ENCODE measurements around the gene UBE4B. TPM values are rescaled to one million over a fixed set of nuclear protein-coding genes. Genes with fewer than 3 reads are reported as not detected.

UBE4B gene
- total and polyA plus RNA-seq, 9 of the 15 experiments (the other 6 are each of a cell fraction or from before 2014, with no cell fraction given) = 11.7 to 73.7 (median 40.1) TPM

GRCh38 chr1:10209905-10210810 is 177.4 kb downstream of the UBE4B start, which contains the start of gene KIF1B (continued):
- TF ChIP-seq AFF1 (IDR thresholded peaks at IDR 0.05; ENCODE audit: low read depth in 1 of 2, partially characterized antibody in 2 of 2) = peak in 1 of 2 experiments; percentile 61
- TF ChIP-seq MBD1 (CRISPR knock-in tag; IDR thresholded peaks at IDR 0.05) = no peak
- TF ChIP-seq THRAP3 (IDR thresholded peaks at IDR 0.05; ENCODE audit: borderline replicate concordance) = no peak
- TF ChIP-seq BCL6 (CRISPR knock-in tag; IDR thresholded peaks at IDR 0.05) = 0 out of 2 replicates have a peak, but pooled peaks have one; percentile 46
- TF ChIP-seq DPF2 (IDR thresholded peaks at IDR 0.05) = 0 out of 2 replicates have a peak, but pooled peaks have one; percentile 62
- peak; percentile 39 for TF ChIP-seq MEIS2 (IDR thresholded peaks at IDR 0.05; ENCODE audit: partially characterized antibody)
- no peak for TF ChIP-seq MITF (IDR thresholded peaks at IDR 0.05)
- no peak for TF ChIP-seq PATZ1 (CRISPR knock-in tag; IDR thresholded peaks at IDR 0.05; ENCODE audit: borderline replicate concordance)
- no peak for TF ChIP-seq KAT7 (CRISPR knock-in tag; IDR thresholded peaks at IDR 0.05; ENCODE audit: borderline replicate concordance)
- TF ChIP-seq GMEB1 (CRISPR knock-in tag; IDR thresholded peaks at IDR 0.05) = peak; percentile 82
- TF ChIP-seq ZNF561 (CRISPR knock-in tag; conservative IDR thresholded peaks at IDR 0.05) = no peak

Measured in K562 (cell line).